HG02642 (cell line): Measurements from ENCODE around the gene SPEM2.

ENCODE experiments used
- ATAC-seq: cut with Tn5 transposase; IDR thresholded peaks from one replicate; pipeline ENCODE4 v1.9.1; 2021; ENCODE audit warnings: mild to moderate bottlenecking; ENCODE audit not compliant: unreplicated experiment, poor library complexity

Gene SPEM2

GRCh38 chr17:7419819-7420610 is 5.4 kb upstream of the SPEM2 start, which contains the start of gene SPEM1:
TSS of gene SPEM1 (plus strand) at chr17:7420324. CDS start at chr17:7420385, 61 bp downstream.
- no peak for ATAC-seq

GRCh38 chr17:7421186-7421585 is 4.2 kb upstream of the SPEM2 start:
- no peak for ATAC-seq

- no peak for ATAC-seq
Observed at GRCh38 chr17:7423679-7424078, 1.7 kb upstream of the SPEM2 start.

- no peak for ATAC-seq
Observed at GRCh38 chr17:7425756-7426155, 340 bp downstream of the SPEM2 start.

GRCh38 chr17:7426203-7426863 is 917 bp downstream of the SPEM2 start:
- ATAC-seq: no peak

GRCh38 chr17:7426896-7427489 is 1.6 kb downstream of the SPEM2 start:
- ATAC-seq: no peak

- ATAC-seq: no peak
Observed at GRCh38 chr17:7427549-7427948, 2.1 kb downstream of the SPEM2 start.

GRCh38 chr17:7428557-7428956 is 3.1 kb downstream of the SPEM2 start, which contains the start of gene SPEM3:
TSS of gene SPEM3 (plus strand) at chr17:7428857. CDS start at chr17:7428903, 46 bp downstream.
- no peak for ATAC-seq

GRCh38 chr17:7429722-7430121 is 4.3 kb downstream of the SPEM2 start:
- no peak for ATAC-seq

GRCh38 chr17:7431231-7431630 is 5.8 kb downstream of the SPEM2 start:
- ATAC-seq: no peak

- no peak for ATAC-seq
Observed at GRCh38 chr17:7432296-7432695, 6.9 kb downstream of the SPEM2 start.

GRCh38 chr17:7435676-7436555 is 10.5 kb downstream of the SPEM2 start:
- peak; percentile 21 for ATAC-seq

- ATAC-seq: peak; percentile 32
Observed at GRCh38 chr17:7436556-7437368, 11.3 kb downstream of the SPEM2 start.

- ATAC-seq: no peak
Observed at GRCh38 chr17:7437369-7437863, 12.0 kb downstream of the SPEM2 start.

GRCh38 chr17:7437950-7438614 is 12.7 kb downstream of the SPEM2 start:
- ATAC-seq: no peak

GRCh38 chr17:7438656-7439460 is 13.4 kb downstream of the SPEM2 start:
- no peak for ATAC-seq

- no peak for ATAC-seq
Observed at GRCh38 chr17:7439462-7440112, 14.2 kb downstream of the SPEM2 start, which contains the start of gene FGF11. TSS of gene FGF11 (plus strand) at chr17:7439512. CDS start at chr17:7439621, 109 bp downstream.
